ENCODE measurements around the gene MACIR. TPM values are rescaled to one million over a fixed set of nuclear protein-coding genes. Genes with fewer than 3 reads are reported as not detected.

The MACIR gene
- total RNA-seq, 4 donors from 2014 or later, result 8.4 to 10.4 (median 9.5) TPM

DNA sequence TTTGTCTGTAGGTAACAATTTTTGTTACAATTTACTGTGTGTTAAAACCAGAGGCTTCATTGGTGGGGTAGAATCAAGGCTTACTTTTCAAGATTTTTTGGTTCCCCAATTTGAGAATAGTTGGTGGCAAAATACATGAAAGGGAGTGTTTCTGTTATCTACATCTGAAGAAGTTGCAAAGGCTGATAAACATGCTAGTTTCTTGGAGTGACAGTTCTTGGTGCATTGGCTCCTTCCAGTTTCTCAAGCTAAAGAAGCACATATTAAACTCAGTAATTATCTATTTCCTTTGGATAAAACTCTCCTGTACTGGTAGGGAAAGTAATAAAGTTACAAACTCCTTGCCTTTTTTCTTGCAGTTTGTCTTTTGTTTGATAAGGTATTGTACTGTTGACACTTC, 5.9 kb downstream of the MACIR start:
- Histone ChIP-seq H3K9me3 (no peaks in the 10 kb centered on the region), H3K4me1 (peaks cover 21 to 50% (median 47%) of the 10 kb centered on the region in 4 donors), H3K27me3 (no peaks in the 10 kb centered on the region), H3K4me3 (no peak overlapping the region), H3K36me3 (no peaks in the 10 kb centered on the region), H3K27ac (replicated peaks in 1 of 4) (no peak overlapping the region)
- TF ChIP-seq EP300 (IDR thresholded peaks at IDR 0.05) (no peak), POLR2AphosphoS5 (IDR thresholded peaks at IDR 0.05) (no peak)
- TF ChIP-seq, protein P1, sequence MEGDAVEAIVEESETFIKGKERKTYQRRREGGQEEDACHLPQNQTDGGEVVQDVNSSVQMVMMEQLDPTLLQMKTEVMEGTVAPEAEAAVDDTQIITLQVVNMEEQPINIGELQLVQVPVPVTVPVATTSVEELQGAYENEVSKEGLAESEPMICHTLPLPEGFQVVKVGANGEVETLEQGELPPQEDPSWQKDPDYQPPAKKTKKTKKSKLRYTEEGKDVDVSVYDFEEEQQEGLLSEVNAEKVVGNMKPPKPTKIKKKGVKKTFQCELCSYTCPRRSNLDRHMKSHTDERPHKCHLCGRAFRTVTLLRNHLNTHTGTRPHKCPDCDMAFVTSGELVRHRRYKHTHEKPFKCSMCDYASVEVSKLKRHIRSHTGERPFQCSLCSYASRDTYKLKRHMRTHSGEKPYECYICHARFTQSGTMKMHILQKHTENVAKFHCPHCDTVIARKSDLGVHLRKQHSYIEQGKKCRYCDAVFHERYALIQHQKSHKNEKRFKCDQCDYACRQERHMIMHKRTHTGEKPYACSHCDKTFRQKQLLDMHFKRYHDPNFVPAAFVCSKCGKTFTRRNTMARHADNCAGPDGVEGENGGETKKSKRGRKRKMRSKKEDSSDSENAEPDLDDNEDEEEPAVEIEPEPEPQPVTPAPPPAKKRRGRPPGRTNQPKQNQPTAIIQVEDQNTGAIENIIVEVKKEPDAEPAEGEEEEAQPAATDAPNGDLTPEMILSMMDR (IDR thresholded peaks at IDR 0.05), result no peak
- DNase-seq (ENCODE audit: extremely low spot score), result no peak
- intact Hi-C loops (cut with DNase I), result no loop called here

DNA sequence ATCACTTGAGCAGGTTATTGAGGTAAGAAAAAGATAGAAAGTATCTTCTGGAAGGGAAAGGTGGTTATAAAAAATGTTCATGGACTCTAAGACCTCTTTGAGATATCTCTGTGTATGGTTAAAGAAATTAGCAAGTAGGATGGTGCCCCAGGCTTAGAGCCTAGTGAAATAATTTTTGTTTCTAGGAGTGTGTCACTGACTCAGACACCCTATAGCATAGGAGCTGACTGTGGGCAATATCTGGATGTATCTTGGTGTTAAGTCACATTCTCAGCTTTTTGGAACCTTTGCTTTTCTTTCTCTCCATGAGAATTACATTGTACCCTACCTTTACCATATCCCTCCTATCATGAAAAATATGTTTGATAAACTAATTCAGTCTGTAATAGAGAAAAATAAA, 12.0 kb downstream of the MACIR start:
- intact Hi-C loops (cut with DNase I), result no loop called here
- Histone ChIP-seq H3K9me3 (no peaks in the 10 kb centered on the region), H3K36me3 (no peaks in the 10 kb centered on the region), H3K4me1 (peaks cover 3 to 48% (median 40%) of the 10 kb centered on the region in 4 donors), H3K4me3 (no peak overlapping the region), H3K27me3 (no peaks in the 10 kb centered on the region), H3K27ac (replicated peaks in 1 of 4) (no peak overlapping the region)
- TF ChIP-seq EP300 (IDR thresholded peaks at IDR 0.05) (no peak), POLR2AphosphoS5 (IDR thresholded peaks at IDR 0.05) (no peak), POLR2A (IDR thresholded peaks at IDR 0.05; ENCODE audit: low read depth) (no peak)
- TF ChIP-seq, protein P1 (IDR thresholded peaks at IDR 0.05), result no peak
- no peak for DNase-seq (ENCODE audit: extremely low spot score)

DNA sequence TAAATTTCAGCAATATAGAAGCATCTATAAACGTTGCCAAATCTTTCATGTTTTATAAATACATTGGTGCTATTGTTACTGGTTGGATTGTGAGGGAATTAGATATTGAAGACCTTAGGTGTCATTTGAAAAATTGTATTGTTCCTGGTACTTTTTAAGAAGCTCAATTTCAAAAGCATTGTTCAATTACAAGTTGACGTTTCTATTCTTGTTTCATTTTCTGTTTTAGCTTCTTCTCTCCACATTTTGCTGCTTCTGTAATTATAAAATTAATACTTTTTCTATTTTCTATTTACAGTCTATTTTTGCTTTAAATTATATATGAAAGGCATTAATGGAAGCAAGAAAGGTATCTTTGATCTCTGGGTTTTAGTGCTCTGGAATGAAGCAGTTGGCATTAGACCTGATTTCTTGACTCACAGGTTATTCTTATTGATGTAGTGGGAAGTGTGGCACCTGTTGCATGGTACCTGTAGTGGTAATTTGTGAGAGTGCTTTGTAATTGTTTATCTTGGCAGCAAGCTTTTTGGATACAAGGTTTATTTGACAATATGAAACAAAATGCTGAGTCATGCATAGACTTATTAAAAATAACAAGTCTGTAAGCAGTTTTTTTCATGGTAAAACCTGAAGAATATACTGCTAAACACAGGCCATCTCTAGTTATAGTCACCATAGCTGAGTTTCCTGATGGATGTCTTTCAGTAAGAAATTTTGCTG, 13.2 kb downstream of the MACIR start:
- H3K4me1 ChIP-seq, result peaks cover 3 to 48% (median 40%) of the 10 kb centered on the region in 4 donors
- WGBS, result 42% methylated on average over 2 of the region's 2 CpGs

DNA sequence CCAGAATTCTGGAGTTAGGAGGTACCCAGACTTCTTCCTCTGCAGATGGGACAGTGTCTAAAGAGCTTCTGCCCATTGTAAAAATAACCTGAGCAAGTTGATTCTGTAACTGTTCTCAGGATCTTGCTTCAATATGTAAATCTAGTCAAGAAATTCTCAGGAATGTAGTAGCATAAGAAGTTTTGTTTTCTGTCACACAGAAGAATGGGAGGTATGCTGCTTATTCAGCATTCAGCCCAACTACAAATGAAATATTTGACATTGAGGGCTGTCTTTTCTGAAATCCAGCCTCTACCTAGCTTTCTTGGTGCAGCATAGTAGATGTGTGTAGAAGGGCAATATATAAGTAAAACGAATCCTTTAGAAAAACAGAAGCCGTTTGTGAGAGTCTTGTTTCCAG, 13.8 kb downstream of the MACIR start:
- Histone ChIP-seq H3K9me3 (no peaks in the 10 kb centered on the region), H3K36me3 (peaks cover 9 to 13% (median 12%) of the 10 kb centered on the region in 4 donors), H3K4me1 (peaks cover 3 to 46% (median 39%) of the 10 kb centered on the region in 4 donors), H3K27me3 (no peaks in the 10 kb centered on the region), H3K4me3 (no peak overlapping the region), H3K27ac (replicated peaks in 1 of 4) (no peak overlapping the region)
- intact Hi-C loops (cut with DNase I), result no loop called here
- TF ChIP-seq, protein P1 (IDR thresholded peaks at IDR 0.05), result no peak
- no peak for TF ChIP-seq EP300 (IDR thresholded peaks at IDR 0.05)
- TF ChIP-seq POLR2AphosphoS5 (IDR thresholded peaks at IDR 0.05), result no peak
- no peak for TF ChIP-seq POLR2A (IDR thresholded peaks at IDR 0.05; ENCODE audit: low read depth)
- DNase-seq (ENCODE audit: extremely low spot score), result no peak
- 84% methylated on average over 2 of the region's 2 CpGs for WGBS

More for the DNA sequence above, 13.2 kb downstream of the MACIR start:
- H3K4me3 ChIP-seq, result peak overlapping the region in 1 of 4 donors; percentile 18
- H3K9me3 ChIP-seq, result no peaks in the 10 kb centered on the region
- H3K27ac ChIP-seq (replicated peaks in 1 of 4), result no peak overlapping the region
- intact Hi-C loops (cut with DNase I), result no loop called here
- no peak for DNase-seq (ENCODE audit: extremely low spot score)
- H3K36me3 ChIP-seq, result peaks cover 9 to 11% (median 11%) of the 10 kb centered on the region in 4 donors
- H3K27me3 ChIP-seq, result no peaks in the 10 kb centered on the region
- no peak for TF ChIP-seq POLR2A (IDR thresholded peaks at IDR 0.05; ENCODE audit: low read depth)
- no peak for TF ChIP-seq POLR2AphosphoS5 (IDR thresholded peaks at IDR 0.05)

DNA sequence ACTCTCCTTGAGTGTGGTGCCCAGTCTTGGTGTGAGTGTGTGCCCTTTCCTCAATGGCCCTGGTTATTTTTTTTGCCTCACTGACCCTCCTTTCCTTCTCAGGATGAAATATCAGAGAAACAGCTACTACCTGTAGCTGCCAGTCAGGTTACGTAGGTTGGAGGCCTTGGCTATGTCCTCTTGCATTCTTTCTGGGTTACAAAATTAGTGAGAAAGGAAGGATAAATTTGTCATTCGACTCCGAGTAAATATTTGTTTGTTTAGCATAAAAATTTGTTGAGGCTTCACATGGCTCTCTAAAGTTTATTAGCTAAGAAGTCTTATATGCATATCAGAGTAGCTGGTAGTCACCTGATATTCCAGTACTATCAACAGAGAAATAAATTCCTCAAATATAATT, 15.4 kb downstream of the MACIR start:
- DNase-seq (ENCODE audit: extremely low spot score), result no peak
- Histone ChIP-seq H3K4me1 (peaks cover 3 to 38% (median 33%) of the 10 kb centered on the region in 4 donors), H3K27me3 (no peaks in the 10 kb centered on the region), H3K36me3 (peaks cover 9 to 13% (median 12%) of the 10 kb centered on the region in 4 donors), H3K4me3 (no peak overlapping the region), H3K9me3 (no peaks in the 10 kb centered on the region), H3K27ac (replicated peaks in 1 of 4) (no peak overlapping the region)
- intact Hi-C loops (cut with DNase I), result no loop called here
- TF ChIP-seq POLR2A (IDR thresholded peaks at IDR 0.05; ENCODE audit: low read depth), result no peak
- no peak for TF ChIP-seq POLR2AphosphoS5 (IDR thresholded peaks at IDR 0.05)
- TF ChIP-seq, protein P1 (IDR thresholded peaks at IDR 0.05), result no peak
- TF ChIP-seq EP300 (IDR thresholded peaks at IDR 0.05), result no peak
- WGBS, result 100% methylated on average over 3 of the region's 3 CpGs

All from esophagus muscularis mucosa (tissue), 4 donors.